HK-2 (cell line): ENCODE results near the gene CFAP157.

Experiments
- DNase-seq: peaks from one replicate; pipeline ENCODE4 v3.0.0-alpha.2; 2018; ENCODE audit not compliant: unreplicated experiment

Gene CFAP157

GRCh38 chr9:127762111-127762676, 55.4 kb downstream of the CFAP157 start:
- DNase-seq, result no peak

GRCh38 chr9:127763918-127764384, 57.2 kb downstream of the CFAP157 start:
- DNase-seq, result no peak

GRCh38 chr9:127765418-127765817, 58.6 kb downstream of the CFAP157 start:
- no peak for DNase-seq
